Nephron (organoid): ENCODE data around the gene OTULINL.
A peak's percentile ranks its signal among the peaks of the same experiment; 100 is the strongest.

ENCODE experiments used
- H3K27ac Mint-ChIP-seq, 3 experiments: 2 replicates each; pipeline ENCODE4 v1.8.0; 2020; ENCODE audit warnings: mixed read lengths in 3 of 3, mild to moderate bottlenecking in 2 of 3, moderate library complexity in 1 of 3
- H3K27me3 Mint-ChIP-seq: 2 replicates; pipeline ENCODE4 v1.8.0; 2021; ENCODE audit warnings: low read depth, mild to moderate bottlenecking, moderate library complexity, mixed read lengths
- H3K36me3 Mint-ChIP-seq: 2 replicates; pipeline ENCODE4 v1.8.0; 2020; ENCODE audit warnings: low read depth, mixed read lengths
- H3K4me1 Mint-ChIP-seq: 2 replicates; pipeline ENCODE4 v1.8.0; 2020; ENCODE audit warnings: mixed read lengths
- H3K4me3 Mint-ChIP-seq, 3 experiments: 2 replicates each; pipeline ENCODE4 v1.8.0; 2020; ENCODE audit warnings: mild to moderate bottlenecking in 3 of 3, mixed read lengths in 3 of 3, moderate library complexity in 2 of 3
- H3K9me3 Mint-ChIP-seq: 2 replicates; pipeline ENCODE4 v1.8.0; 2020; ENCODE audit warnings: mixed read lengths
- TF ChIP-seq, protein P1 (sequence below), 3 experiments: fragments of 200-600 bp; sonication (generic); IDR thresholded peaks; one replicate each; pipeline ENCODE4 v1.5.0; 2021; ENCODE audit warnings: antibody characterized with exemption in 3 of 3; ENCODE audit not compliant: unreplicated experiment in 3 of 3

OTULINL gene

DNA sequence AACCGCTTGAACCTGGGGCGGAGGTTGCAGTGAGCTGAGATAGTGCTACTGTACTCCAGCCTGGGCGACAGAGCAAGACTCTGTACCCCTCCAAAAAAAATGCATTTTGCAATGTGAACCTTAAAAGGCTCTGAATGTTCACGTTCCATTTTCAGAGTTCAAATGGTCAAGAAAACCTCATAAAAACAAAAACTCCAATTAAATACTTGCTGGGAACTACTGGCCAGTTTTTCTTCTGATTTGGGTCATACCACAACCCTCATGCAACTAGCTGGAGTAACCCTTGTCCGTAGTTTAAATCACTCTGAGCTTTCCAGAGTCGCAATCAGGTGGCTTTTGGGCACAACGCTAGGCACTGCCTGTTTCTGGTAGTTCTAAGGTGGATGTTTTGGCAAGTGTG, 2.3 kb upstream of the OTULINL start:
- Mint-ChIP-seq H3K27ac (no peak overlapping the region), H3K9me3 (no peaks in the 10 kb centered on the region), H3K4me1 (peaks cover 7% of the 10 kb centered on the region), H3K4me3 (no peak overlapping the region), H3K36me3 (no peaks in the 10 kb centered on the region), H3K27me3 (peaks cover 55% of the 10 kb centered on the region)
- TF ChIP-seq, protein P1, sequence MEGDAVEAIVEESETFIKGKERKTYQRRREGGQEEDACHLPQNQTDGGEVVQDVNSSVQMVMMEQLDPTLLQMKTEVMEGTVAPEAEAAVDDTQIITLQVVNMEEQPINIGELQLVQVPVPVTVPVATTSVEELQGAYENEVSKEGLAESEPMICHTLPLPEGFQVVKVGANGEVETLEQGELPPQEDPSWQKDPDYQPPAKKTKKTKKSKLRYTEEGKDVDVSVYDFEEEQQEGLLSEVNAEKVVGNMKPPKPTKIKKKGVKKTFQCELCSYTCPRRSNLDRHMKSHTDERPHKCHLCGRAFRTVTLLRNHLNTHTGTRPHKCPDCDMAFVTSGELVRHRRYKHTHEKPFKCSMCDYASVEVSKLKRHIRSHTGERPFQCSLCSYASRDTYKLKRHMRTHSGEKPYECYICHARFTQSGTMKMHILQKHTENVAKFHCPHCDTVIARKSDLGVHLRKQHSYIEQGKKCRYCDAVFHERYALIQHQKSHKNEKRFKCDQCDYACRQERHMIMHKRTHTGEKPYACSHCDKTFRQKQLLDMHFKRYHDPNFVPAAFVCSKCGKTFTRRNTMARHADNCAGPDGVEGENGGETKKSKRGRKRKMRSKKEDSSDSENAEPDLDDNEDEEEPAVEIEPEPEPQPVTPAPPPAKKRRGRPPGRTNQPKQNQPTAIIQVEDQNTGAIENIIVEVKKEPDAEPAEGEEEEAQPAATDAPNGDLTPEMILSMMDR (IDR thresholded peaks at IDR 0.05; ENCODE audit: unreplicated experiment in 3 of 3), result no peak

DNA sequence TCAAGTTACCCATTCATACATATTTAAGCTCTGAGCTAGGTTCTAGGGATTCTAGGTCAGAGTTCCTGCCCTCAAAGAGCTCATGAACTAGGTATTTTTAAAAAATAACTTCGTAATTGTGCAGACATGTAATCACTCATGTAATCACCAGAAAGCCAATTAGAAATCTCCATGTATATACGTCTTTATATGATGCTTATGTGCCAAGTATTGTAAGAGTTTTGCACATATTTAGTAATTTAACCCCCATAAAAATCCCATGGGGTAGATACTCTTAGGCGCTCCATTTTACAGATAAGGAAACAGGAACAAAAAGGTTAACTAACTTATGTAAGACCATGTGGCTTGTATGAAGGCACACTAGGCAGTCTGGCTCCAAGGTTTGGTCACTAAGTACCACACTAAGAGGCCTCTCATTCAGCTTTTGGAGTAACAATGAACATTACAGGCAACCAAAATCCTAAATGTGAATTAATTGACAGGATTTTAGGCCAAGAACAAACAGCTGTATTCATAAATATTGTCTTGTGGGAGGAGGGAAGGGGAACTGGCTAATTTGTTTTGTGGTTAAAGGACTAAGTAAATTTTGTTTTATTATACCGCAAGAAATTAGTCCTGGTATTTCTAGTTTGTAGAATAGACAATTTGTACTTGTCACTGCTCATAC, 1.7 kb upstream of the OTULINL start:
- Mint-ChIP-seq H3K27ac (no peak overlapping the region), H3K9me3 (peaks cover 2% of the 10 kb centered on the region), H3K4me1 (peaks cover 7% of the 10 kb centered on the region), H3K36me3 (no peaks in the 10 kb centered on the region), H3K4me3 (peak overlapping the region; percentile 81 to 86 (median 81)), H3K27me3 (peaks cover 57% of the 10 kb centered on the region)
- TF ChIP-seq, protein P1 (IDR thresholded peaks at IDR 0.05; ENCODE audit: unreplicated experiment in 3 of 3), result no peak

DNA sequence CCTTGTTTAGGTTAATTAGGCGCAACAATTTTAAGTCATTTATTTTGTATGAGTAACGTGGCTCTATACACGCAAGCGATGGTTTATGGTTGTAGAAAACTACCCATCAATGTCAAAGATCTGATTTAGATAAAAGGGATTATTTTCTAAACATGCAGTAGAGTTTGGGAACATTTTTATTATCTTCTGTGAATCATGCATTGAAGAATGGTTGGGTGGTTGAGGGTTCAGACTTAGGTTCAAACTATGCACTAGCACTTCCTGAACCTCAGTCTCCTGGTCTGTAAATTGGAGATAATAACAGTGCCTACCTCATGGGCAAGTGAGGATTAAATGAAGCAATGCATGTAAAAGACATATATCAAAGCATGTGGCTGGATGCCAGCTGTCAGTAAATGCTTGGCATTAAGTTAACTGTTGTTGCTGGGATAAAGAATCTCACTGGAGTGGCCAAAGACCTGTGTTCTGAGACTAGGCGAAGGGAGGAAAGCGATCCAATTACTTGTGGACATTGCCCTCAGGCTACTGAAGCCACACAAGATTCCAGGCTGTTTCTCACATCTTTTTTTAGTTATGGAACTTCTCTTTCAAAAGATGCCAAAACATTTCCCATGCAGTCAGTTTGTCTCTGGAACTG, 1.1 kb upstream of the OTULINL start:
- no peak overlapping the region for H3K27ac Mint-ChIP-seq
- peaks cover 57% of the 10 kb centered on the region for H3K27me3 Mint-ChIP-seq
- peaks cover 7% of the 10 kb centered on the region for H3K4me1 Mint-ChIP-seq
- H3K4me3 Mint-ChIP-seq, result peak overlapping the region; percentile 81 to 86 (median 81)
- H3K36me3 Mint-ChIP-seq, result no peaks in the 10 kb centered on the region
- TF ChIP-seq, protein P1 (IDR thresholded peaks at IDR 0.05; ENCODE audit: unreplicated experiment in 3 of 3), result no peak
- H3K9me3 Mint-ChIP-seq, result peaks cover 2% of the 10 kb centered on the region

DNA sequence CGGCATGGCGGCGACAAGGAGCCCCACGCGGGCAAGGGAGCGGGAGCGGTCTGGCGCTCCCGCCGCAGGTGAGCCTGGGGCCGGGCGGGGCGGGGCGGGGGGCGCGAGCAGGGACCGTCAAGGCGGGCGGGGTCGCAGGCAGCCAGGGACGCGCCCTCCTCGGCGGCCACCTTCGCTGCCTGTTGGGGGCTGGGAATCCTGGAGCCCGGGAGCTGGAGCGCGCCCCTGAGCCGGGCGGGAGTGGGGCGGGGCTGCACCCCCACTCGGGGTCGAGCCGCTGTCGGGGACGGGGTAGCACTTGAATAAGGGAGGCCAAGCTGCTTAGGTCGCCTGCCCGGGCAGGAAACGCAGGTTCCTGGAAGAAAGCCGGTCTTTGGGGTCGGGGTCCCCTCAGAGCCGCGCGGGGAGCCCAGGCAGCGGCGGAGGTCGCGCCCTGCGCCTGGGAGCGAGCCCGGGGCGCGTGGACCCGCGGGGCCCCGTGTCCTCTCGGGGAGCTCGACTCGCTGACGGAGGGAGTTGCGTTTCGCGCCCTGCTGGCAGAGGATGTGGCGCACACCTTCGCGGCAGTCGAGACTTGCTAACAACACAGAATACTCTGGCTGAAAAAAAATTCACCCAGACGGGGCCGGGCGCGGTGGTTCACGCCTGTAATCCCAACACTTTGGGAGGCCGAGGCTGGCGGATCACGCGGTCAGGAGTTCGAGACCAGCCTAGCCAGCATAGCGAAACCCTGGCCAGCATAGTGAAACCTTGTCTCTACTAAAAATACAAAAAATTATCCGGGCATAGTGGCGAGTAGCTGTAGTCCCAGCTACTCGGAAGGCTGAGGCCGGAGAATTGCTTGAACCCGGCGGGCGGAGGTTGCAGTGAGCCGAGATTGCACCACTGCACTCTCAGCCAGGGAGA, 552 bp downstream of the OTULINL start:
- Mint-ChIP-seq H3K27ac (peak overlapping the region in 1 of 3 experiments; percentile 69), H3K4me1 (peaks cover 7% of the 10 kb centered on the region), H3K9me3 (peaks cover 2% of the 10 kb centered on the region), H3K27me3 (peaks cover 57% of the 10 kb centered on the region), H3K36me3 (no peaks in the 10 kb centered on the region), H3K4me3 (peak overlapping the region; percentile 82 to 89 (median 89))
- TF ChIP-seq, protein P1 (IDR thresholded peaks at IDR 0.05; ENCODE audit: unreplicated experiment in 3 of 3), result peak in 2 of 3 experiments; percentile 14

DNA sequence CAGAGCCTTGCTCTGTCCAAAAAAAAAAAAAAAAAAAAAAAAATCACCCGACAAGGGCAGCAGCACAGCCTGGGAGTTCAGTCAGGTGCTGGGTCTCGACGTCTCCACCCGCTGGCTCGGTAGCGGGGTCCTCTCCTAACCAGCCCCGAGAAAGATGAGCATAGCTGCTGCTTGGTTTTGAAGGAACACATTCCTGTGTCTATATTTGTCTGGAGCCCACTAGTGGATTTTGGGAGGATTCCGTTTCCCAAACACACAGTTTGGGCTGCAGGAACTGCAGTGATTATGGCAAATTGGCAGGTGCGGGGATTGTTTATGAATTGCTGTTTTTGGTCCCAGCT, 1.2 kb downstream of the OTULINL start:
- Mint-ChIP-seq H3K27ac (peak overlapping the region in 1 of 3 experiments; percentile 69), H3K4me1 (peaks cover 7% of the 10 kb centered on the region), H3K36me3 (no peaks in the 10 kb centered on the region), H3K9me3 (peaks cover 2% of the 10 kb centered on the region), H3K27me3 (peaks cover 57% of the 10 kb centered on the region), H3K4me3 (peak overlapping the region; percentile 82 to 89 (median 89))
- TF ChIP-seq, protein P1 (IDR thresholded peaks at IDR 0.05; ENCODE audit: unreplicated experiment in 3 of 3), result no peak
